HG02798 (cell line): ENCODE data around the gene DCHS2.

Source experiments
- ATAC-seq: cut with Tn5 transposase; IDR thresholded peaks from one replicate; pipeline ENCODE4 v1.9.1; 2021; ENCODE audit warnings: mild to moderate bottlenecking; ENCODE audit not compliant: unreplicated experiment, poor library complexity

The DCHS2 gene

DNA sequence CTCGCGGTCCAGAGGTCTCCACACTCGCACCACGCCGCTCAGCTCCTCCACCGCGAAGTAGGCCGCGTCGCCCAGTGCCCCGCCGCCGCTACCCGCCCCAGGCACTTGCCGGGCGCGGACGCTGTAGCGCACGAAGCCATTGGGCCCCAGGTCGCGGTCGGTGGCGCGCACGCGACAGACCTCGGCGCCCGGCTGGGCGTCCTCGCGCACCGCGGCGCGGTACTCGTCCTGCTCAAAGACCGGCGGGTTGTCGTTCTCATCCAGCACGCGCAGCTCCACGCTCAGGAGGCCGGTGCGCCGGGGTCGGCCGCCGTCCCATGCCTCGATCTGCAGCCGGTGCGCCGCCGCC lies 1.4 kb downstream of the DCHS2 start:
- ATAC-seq = no peak

DNA sequence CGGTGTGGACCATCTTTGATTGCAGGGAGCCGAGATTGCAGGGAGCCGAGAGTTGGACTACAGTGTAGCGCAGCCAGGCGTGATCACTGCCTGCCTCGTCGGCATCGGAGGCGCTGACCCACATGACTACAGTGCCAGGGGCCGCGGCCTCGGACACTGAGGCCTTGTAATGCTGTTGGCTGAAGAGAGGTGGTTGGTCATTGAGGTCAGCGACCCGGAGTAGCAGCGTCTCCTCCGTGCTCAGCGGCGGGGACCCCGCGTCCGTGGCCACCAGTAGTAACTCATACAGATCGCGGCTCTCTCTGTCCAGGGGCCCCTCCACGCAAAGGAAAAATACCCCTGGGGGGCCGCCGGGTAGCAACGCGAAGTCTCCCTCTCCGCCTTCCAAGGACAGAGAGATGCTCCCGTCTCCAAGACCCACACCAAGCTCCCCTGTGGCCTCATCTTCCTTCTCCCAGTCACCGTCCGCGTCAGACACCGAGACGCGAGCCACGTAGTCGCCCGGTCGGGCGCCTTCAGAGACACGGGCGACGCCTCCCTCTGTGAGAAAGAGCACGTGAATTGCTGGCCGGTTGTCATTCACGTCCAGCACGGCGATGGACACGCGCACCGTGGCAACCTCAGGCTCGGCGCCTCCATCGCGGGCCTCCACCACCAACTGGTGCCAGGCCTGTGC lies 1.9 kb downstream of the DCHS2 start:
- ATAC-seq = no peak

DNA sequence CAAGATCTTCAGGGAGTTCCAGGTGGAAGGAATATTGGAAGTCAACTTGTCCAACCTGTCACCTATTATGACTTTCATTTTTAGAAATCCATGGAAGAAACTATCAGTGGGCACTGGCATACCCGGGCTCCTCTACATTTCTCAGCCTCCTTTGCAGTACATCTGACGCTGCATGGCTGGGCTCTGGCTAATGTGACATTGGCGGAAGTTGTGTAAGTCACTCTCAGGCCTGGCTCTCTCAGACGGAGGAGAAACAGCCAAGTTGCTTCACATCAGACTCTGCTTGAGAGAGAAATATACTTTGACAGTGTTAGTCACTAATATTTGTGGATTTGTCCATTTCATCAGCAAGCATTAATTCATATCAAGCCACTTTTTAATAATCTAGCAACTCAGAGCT lies 4.5 kb downstream of the DCHS2 start:
- no peak for ATAC-seq

DNA sequence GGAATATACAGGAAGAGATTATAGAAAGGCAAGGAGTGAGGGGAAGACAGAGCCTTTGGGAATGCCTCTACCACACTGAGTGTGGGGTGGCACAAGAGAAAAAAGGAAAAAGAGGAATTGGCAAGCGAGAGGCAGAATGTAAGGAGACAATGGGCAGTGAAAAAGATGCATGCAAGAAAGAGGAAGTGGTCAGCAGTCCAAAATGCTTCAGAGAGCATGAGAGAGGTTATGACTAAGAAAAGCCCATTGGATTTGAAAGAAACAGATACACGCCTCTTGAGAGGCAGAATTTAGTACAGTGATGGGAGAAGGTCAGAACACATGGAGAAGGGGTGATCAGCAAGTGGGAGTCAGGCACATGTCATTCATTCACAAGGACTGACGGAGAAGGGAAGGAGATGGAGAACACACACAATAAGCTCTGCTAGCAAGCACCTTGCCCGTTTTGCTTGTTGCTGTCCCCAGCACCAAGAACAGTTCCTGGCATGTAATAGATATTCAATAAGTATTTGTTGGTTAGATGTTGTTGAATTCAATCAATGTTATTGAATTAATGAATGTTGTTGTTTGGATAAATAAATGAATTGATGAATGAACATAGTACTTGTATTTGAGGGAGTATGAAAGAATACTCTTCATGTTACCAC lies 6.3 kb downstream of the DCHS2 start:
- ATAC-seq = peak; percentile 96

DNA sequence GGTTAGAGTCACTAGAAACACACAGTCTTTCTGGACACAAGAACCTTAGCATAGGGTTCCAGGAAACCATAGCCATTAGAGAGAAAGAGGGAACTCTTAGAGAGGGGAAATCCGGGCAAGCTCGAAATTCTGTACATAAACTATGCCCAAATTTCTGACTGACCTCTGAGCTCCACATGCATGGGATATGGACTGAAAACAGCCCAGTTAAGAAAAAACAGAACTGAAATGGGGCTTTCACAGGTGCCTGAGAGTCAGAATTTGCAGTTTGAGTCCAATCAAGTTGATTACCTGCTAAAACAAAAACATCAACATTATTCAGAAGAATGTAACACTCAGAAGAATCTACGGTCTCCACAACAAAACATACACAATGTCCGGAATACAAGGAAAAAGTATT lies 13.1 kb downstream of the DCHS2 start:
- peak; percentile 48 for ATAC-seq

DNA sequence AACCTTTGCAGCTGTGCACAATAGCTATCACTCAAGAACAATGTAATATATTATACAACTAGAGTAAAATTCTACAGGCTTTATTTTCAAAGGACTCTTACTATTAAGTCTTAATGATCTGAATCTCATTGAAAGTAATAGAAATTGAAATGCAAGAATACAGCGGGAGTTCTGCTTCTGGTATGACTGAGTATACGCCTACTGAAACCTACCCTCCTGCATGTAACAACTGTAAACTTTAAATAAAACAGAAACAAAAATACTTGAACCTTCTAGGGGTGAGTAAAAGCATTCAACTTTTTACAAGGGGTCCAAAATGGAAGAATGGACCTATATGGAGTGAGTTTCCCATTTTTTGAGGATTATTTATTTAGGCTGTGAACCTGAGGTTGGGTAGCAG lies 13.5 kb downstream of the DCHS2 start:
- ATAC-seq = peak; percentile 85

DNA sequence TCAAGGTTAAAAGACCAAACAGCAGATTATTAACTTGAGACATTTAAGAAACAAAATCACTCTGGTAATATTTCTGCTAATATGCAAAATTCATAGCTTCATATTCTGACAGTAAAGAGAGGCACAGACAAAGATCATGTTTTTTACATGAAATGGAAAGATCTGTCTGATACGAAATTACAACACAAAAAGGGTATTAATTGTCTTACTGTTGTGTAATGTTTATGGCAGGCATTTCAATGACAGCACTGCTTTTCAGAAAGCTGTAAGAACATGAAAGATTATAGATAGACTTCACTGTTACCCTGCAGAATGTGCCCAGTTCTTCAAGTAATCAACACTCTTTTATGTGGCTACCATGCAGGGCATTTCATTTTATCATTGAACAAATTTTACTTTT lies 15.4 kb downstream of the DCHS2 start:
- no peak for ATAC-seq

DNA sequence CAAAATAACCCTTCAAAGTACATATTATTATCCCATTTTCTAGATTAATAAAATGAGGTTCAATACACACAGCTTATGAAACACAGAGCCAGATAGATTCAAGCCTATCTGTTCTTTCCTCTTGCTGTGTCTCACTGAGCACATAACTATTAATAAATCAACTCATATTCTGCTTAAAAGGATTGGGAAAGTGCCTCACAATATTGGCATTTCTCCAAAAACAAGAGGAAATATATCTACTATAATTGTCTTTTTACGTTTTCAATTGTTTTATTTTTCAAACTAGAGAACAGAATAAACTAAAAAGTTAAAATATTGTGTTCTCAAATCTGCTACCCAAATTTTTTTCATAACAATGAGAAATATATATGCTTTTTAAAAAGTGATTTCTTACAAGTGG lies 15.8 kb downstream of the DCHS2 start:
- no peak for ATAC-seq

DNA sequence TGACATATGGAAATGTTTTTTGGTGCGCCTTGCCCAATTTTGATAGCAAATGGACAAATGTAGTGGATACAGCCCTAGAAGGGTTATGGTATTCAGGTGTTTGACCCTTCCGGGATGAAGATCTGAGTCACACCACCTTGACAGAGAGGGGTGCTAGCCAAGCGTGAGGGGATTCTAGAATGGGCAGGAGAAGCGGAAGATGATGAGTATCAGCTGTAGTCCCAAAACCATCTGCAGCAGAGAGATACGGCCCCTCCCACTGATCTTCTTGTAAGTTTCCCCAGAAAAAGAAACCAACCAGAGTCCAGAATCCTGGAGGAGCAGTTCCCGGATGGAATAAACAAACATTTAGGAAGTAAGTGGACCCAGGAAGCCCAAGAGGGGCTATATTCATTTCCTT lies 18.1 kb downstream of the DCHS2 start:
- no peak for ATAC-seq

DNA sequence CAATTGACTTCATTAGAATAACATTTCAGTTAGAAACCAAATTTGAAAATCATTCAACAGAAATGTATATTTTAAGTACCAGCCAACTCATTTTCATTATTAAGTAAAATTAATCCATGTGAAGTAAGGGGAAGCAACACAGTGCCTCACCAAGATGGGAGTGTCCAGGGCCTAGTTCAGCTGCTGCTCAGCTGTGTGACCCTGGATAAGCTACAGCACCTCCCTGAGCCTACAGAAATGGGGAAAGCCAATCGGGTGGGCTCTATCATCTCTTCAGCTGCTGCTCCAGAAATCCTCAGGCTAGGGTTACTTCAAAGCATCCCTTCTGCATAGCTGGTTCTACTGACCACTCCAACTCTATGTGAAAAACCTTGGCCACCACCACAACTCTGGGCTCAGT lies 18.7 kb downstream of the DCHS2 start:
- ATAC-seq = no peak

DNA sequence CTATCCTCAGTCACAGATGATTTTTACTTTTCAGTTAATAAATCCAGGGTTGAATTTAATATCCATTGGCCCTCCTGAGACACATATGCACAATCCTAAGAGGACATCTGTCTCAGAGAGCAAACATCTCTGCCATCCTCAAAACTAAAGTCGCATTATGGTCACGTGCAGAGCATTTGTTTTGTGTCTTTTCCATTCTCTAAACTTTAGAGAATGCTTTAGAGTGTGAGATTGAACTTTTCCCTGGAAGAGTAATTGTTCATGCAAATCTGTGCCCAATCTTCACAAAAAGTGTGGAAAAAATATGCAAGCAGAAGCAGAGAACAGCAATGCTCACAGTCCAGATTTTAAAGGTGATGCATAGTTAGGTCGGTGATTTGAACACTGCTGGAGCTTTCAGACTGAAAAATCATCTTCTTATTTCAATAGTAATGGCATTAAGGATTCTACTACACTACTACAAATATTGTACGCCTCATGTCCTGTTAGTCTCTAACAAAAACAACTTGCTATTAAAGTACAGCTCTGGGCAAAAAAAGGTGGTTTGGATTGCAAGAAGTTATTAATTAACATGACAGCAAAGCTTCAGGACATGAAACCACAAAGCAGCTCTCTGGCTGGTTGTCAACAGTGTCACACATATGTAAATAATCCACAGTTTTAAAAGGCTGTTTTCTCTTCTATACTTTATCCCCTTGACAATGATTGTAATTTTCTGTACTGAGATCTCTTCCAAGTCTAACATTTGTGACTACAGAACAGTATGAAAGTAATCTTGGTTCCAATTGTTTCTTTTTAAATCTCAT lies 19.9 kb downstream of the DCHS2 start:
- peak; percentile 79 for ATAC-seq

DNA sequence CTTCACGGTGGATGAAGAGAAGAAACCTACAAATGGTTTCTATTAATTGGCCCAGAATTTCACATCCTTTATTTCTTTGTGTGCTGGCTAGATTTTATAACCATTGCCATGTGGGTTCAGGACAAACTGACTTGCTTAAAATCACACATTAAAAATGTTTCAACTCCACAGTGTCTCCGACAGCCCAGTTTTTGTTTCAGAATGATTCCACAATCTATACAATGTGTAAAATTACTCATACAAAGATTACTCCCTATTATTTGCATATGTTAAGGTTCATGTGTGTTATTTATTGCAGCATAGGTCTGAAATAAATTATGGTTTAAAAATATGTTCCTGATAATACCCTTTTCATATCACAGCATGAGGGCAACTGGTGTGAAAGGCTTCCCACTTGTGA lies 20.6 kb downstream of the DCHS2 start:
- ATAC-seq = peak; percentile 72

DNA sequence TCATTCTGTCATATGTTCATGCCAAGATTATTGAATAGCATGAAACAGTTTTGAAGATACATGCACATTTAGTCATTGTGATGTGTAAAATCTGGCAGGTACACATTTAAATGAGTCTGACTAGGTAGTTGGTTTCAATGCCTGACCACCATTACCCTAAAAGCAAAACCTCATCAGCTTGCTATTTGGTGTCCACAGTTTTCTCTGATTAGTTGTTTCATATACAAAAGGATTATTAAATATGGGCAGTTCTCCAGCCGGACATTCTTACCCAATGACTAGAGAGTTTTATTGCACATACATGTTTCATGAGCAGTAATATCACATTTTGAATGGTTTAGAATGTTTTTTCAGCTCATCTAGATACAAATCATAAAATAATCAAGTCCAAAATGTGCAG lies 23.7 kb downstream of the DCHS2 start:
- no peak for ATAC-seq

DNA sequence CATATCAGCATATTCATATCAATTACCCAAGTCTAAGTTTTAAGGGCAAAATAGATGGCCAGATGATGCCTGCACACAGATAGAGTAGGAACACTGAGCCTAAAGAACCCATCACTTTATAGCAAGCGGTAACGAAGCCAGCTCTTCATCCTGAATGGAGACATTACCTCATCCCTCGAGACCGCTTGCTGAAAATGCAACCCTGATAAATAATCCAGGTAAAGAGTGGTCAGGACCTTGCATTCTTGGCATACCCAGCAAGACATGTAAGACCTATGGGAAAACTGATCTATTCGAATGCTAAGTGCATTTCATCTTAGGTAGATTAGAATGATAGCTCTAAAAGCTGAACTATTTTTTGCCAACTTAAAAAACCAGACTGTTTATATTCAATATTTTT lies 25.3 kb downstream of the DCHS2 start:
- ATAC-seq = no peak

DNA sequence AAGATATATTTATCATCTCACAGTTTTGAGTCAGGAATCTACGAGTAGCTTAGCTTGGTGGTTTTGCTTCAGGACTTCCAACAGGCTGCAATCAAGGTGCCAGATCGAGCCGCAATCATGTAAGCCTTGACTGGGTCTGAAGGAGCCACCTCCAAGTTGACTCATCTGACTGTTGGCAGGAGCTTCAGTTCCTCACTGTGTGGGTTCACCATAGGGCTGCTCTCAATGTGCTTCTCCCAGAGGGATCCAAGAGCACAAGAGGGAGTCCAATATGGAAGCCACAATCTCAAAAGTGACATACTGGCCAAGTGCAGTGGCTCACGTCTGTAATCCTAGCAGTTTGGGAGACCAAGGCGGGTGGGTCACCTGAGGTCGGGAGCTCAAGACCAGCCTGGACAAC lies 26.5 kb downstream of the DCHS2 start:
- ATAC-seq = no peak

DNA sequence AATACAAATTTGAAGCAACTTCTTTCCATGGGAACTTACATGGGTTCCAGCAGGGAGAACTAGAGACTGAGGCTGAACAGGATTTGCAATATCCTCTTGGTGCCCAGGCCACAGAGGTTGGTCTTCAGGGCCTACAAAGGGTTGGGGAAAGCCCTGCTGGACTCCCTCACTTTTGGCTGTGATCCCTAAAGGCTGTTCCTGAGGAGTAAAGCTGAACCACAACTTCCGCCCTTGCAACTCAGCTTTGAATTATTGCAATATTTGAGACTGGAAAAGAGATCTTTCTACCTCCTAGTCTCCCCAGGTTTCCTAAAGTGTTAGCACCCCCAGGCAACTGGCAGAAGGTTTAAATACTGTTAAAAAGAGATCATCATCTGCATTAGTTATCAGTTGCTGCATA lies 26.9 kb downstream of the DCHS2 start:
- no peak for ATAC-seq

DNA sequence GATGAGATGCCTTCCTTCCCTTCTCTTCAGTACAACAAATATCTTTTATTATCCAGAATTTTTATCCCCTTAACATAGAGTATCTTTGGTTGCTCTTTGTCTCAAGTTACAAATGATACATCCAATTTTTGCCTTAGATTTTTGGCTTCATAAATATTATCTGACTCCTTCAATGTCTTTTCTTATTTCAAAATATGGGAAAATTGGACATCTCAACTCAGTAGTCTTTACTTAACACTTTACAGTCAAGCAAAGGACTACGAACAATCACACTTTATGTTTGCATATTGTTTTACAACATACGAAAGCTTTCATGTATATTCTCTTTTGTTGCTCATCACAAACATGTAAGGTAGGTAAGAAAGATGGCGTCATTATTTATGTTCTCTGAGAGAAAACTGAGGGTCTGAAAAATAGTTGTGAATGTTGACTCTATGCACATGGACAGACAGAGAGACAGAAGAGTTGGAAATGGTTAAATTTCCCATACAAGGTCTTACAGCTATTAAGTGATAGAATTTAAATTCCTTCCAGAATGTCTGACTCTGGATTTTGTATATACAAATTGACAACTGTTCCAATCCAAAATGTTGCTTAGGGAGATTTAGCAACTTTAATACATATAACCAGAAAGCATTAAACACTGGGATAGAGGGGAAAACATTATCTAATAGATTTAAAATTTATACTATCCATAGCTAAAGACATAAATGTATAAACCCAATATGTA lies 29.4 kb downstream of the DCHS2 start:
- no peak for ATAC-seq

DNA sequence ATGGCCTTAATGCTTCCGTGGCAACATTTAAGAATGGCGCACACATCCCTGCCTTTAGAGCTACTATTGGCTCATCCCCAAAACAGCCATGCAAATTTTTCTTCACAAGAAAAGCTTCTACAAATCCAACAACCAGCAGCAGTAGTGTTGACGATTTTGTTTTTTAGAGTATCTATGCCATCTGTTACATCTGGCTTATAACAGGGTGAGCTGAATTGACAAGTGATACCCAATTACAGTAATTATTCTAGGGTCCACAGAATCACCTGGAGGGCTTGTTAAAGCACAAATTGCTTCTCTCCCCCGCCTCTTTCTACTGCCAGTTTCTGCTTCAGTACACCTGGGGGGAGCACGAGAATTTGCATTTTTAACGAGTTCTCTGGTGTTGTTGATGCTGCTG lies 34.1 kb downstream of the DCHS2 start:
- ATAC-seq = no peak

DNA sequence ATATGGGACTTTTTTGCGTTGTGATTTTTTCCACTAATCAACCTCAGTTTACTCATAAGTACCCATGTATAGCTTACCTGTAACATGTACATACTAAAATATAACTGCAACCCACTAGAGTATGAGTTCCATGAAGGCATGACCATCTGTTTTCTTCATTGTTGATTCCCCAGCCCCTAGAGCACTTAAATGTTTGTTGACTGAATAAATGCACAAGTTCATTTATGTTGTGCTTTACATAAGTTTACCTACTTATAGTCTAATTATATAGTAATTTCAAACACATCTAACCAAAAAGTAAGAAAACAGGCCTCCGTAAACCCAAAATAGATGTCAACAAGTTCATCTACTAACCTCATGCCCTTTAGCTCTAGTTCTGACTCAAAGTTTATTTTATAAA lies 34.7 kb downstream of the DCHS2 start:
- no peak for ATAC-seq

DNA sequence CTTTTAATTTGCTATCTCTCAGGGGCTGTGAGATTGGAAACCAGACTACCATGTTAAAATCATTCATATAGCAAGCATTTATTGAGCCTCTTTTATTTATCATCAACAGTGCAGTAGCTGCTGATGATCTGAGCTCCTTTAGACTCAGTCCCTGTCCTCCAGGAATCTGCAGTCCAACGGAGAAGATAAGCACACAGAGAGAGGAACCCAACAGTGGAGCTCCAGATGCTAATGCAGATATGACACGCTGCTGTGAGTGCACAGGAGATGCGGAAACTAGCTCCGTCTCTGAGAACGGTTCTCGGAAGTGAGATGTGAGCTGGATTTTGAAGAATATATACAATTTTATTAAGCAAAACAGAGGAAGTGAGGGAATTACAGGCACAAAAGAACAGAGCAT lies 35.4 kb downstream of the DCHS2 start:
- ATAC-seq = no peak

DNA sequence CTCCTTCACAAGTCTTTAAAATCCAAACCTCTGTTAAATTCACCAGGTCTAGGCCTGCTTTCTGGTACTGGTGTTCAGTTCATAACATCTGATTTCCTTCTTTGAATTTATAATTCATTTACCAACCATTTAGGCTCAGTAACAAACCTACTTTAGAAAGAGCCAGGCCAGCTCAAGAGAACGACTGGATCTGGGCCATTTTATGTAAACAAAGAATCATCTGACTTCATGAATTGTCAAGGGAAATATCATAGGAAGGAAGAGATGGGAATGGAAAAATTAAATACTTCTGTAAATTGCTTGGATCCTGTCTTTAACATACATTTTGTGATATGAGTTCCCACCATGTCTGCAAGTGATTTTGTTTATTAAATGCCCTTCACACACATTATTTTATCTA lies 36.5 kb downstream of the DCHS2 start:
- ATAC-seq = no peak
